ENCODE data around the gene SUPT3H. TPM values are rescaled to one million over a fixed set of nuclear protein-coding genes. Genes with fewer than 3 reads are reported as not detected.
"Not testable (repeated sequence)": the region's sequence is repeated elsewhere in the genome, so short reads cannot be mapped to it uniquely, and the experiment has no call there.

The SUPT3H gene
- total RNA-seq, 2 experiments from 2014 or later, result 10.1 to 11.6 TPM

- peaks cover 3% of the 10 kb centered on the region for H3K9me3 Mint-ChIP-seq
- peaks cover 25% of the 10 kb centered on the region for H3K4me1 Mint-ChIP-seq
- H3K4me3 Mint-ChIP-seq, result no peak overlapping the region
- no peak for DNase-seq
- no peaks in the 10 kb centered on the region for H3K27me3 Mint-ChIP-seq
- no peak for ATAC-seq (ENCODE audit: low read depth)
- H3K36me3 Mint-ChIP-seq, result peaks cover 13% of the 10 kb centered on the region
- peak overlapping the region; percentile 67 for H3K27ac Mint-ChIP-seq
- POLR2A ChIA-PET, result no interaction called here
Measured at GRCh38 chr6:45049188-45049843, 328.4 kb downstream of the SUPT3H start.

DNA sequence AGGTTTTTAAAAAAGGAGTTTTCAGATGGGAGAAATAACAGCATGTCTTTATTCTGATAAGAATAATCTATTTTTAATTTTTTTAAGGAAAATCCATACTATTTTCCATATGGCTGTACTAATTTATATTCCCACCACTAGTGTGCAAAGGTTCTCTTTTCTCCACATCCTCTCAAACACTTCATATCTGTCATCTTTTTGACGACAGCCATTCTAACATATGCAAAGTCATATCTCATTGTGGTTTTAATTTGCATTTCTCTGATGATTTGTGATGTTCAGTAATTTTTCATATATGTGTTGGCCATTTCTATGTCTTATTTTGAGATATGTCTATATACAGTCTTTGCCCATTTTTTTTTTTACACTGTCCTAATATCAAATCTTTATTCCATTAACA, 330.2 kb downstream of the SUPT3H start:
- Mint-ChIP-seq H3K4me1 (peaks cover 19% of the 10 kb centered on the region), H3K4me3 (no peak overlapping the region), H3K27ac (no peak overlapping the region), H3K36me3 (peaks cover 14% of the 10 kb centered on the region), H3K27me3 (no peaks in the 10 kb centered on the region), H3K9me3 (peaks cover 3% of the 10 kb centered on the region)
- DNase-seq (no peak), ATAC-seq (ENCODE audit: low read depth) (no peak)
- POLR2A ChIA-PET, result no interaction called here

DNA sequence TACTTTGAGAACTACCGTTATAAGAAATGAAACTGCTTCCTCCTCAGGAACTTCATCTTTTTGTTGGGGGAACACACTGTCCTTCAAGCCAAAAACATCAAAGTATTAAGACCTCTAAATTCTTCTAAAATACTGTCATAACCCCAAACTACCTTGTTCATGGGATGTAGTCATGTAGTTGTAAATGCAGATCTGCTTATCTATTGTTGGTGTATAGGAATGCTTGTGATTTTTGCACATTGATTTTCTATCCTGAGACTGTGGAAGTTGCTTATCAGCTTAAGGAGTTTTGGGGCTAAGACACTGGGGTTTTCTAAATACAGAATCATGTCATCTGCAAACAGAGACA, 332.5 kb downstream of the SUPT3H start:
- POLR2A ChIA-PET, result no interaction called here
- no peak for DNase-seq
- Mint-ChIP-seq H3K4me1 (peaks cover 16% of the 10 kb centered on the region), H3K4me3 (no peak overlapping the region), H3K27me3 (no peaks in the 10 kb centered on the region), H3K36me3 (peaks cover 12% of the 10 kb centered on the region), H3K27ac (peak overlapping the region; percentile 52), H3K9me3 (peaks cover 3% of the 10 kb centered on the region)
- no peak for ATAC-seq (ENCODE audit: low read depth)

DNA sequence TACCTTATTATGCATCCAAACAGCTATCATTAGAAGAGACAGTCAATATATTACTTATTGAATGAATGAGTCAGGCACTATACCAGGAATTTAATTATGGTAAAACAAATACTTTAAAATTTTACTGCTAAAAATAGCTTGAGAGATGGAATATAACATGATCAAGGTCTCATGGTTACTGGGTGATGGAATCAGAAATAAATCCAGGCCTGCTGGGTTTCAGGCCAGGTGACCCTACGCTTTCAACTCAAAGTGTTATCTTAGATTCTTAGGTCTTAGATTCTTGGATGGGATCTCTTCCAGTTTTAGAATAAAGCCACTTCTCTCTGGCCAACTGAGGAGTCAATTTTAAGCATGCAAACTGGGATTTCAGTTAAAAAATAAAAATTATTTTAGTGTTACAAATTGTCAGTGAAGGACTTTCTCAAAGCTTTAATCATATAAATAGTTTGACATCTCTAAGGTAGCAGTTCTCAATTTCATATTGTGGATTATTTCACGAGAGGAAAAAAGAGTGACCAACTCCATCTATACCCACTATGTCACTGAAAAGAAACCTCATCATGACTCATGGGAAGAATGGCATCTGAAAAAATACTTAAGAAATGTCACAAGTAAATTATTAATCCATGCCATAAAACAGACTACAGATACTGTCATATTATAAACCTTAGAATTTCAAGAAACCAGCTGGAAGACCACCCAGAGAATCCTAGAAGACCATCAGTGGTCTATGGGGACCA, 333.1 kb downstream of the SUPT3H start:
- POLR2A ChIA-PET, result no interaction called here
- H3K27ac Mint-ChIP-seq, result no peak overlapping the region

GRCh38 chr6:45044086-45044485, 333.6 kb downstream of the SUPT3H start:
- Mint-ChIP-seq H3K27me3 (no peaks in the 10 kb centered on the region), H3K9me3 (peaks cover 3% of the 10 kb centered on the region), H3K36me3 (peaks cover 11% of the 10 kb centered on the region), H3K4me1 (peaks cover 11% of the 10 kb centered on the region), H3K4me3 (no peak overlapping the region), H3K27ac (no peak overlapping the region)
- DNase-seq (no peak), ATAC-seq (ENCODE audit: low read depth) (no peak)
- POLR2A ChIA-PET, result no interaction called here

More for the DNA sequence above, 333.1 kb downstream of the SUPT3H start:
- DNase-seq (no peak), ATAC-seq (ENCODE audit: low read depth) (no peak)
- Mint-ChIP-seq H3K27me3 (no peaks in the 10 kb centered on the region), H3K36me3 (peaks cover 12% of the 10 kb centered on the region), H3K4me3 (no peak overlapping the region), H3K4me1 (peaks cover 16% of the 10 kb centered on the region), H3K9me3 (peaks cover 3% of the 10 kb centered on the region)

- H3K36me3 Mint-ChIP-seq; POLR2A ChIA-PET; H3K4me3 Mint-ChIP-seq; H3K4me1 Mint-ChIP-seq; DNase-seq; ATAC-seq (ENCODE audit: low read depth); H3K27ac Mint-ChIP-seq; H3K9me3 Mint-ChIP-seq; H3K27me3 Mint-ChIP-seq: not testable (repeated sequence)
Measured at GRCh38 chr6:45042673-45043072, 335.1 kb downstream of the SUPT3H start.

DNA sequence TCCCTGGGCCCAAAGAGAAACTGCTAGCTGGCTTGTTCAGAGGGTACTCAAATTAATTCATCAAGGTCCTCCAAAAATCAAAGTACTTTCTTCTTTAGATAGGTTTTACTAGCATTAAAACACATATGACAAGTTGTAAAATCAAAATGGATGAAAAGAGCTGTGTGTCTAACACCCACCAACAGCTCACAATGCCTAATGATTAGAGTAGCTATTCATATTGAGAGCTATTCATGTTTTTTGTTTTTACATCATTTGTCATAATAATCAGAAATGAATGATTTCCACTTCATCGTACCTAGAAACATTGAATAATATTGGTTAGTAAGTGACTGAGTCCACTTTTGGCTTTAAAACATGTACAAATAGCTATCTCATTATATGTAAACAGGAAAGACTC, 339.5 kb downstream of the SUPT3H start:
- H3K4me1 Mint-ChIP-seq, result no peaks in the 10 kb centered on the region
- H3K4me3 Mint-ChIP-seq, result no peak overlapping the region
- DNase-seq, result no peak
- no peaks in the 10 kb centered on the region for H3K9me3 Mint-ChIP-seq
- H3K27ac Mint-ChIP-seq, result no peak overlapping the region
- ATAC-seq (ENCODE audit: low read depth), result no peak
- peaks cover 3% of the 10 kb centered on the region for H3K36me3 Mint-ChIP-seq
- POLR2A ChIA-PET, result no interaction called here
- H3K27me3 Mint-ChIP-seq, result no peaks in the 10 kb centered on the region

DNA sequence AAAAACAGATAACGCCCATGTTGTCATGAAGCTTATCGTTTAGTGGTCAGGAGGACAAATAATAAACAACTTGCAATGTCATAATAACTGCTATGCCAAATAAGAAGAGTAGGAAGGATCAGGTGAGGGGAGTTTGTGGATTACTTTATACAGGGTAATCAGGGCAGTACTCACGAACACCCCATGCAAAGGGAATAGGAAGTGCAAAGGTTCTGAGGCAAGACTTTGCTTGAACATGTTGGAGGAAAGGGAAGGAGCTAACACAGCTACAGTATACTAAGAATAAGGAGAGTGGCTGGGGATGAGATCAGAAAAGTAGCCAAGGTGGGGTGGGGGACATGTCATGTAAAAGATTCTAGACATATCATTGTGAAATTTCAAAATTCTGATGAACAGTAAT, 341.6 kb downstream of the SUPT3H start:
- POLR2A ChIA-PET, result no interaction called here
- ATAC-seq (ENCODE audit: low read depth) (no peak), DNase-seq (no peak)
- peaks cover 4% of the 10 kb centered on the region for H3K36me3 Mint-ChIP-seq
- no peak overlapping the region for H3K27ac Mint-ChIP-seq
- no peaks in the 10 kb centered on the region for H3K9me3 Mint-ChIP-seq
- peaks cover 2% of the 10 kb centered on the region for H3K4me1 Mint-ChIP-seq
- no peak overlapping the region for H3K4me3 Mint-ChIP-seq
- no peaks in the 10 kb centered on the region for H3K27me3 Mint-ChIP-seq

GRCh38 chr6:45032426-45032825, 345.3 kb downstream of the SUPT3H start:
- H3K9me3 Mint-ChIP-seq, result peaks cover 1% of the 10 kb centered on the region
- ATAC-seq (ENCODE audit: low read depth) (no peak), DNase-seq (no peak)
- H3K27ac Mint-ChIP-seq, result no peak overlapping the region
- no peaks in the 10 kb centered on the region for H3K27me3 Mint-ChIP-seq
- POLR2A ChIA-PET, result no interaction called here
- peaks cover 9% of the 10 kb centered on the region for H3K36me3 Mint-ChIP-seq
- peaks cover 2% of the 10 kb centered on the region for H3K4me1 Mint-ChIP-seq
- H3K4me3 Mint-ChIP-seq, result no peak overlapping the region

DNA sequence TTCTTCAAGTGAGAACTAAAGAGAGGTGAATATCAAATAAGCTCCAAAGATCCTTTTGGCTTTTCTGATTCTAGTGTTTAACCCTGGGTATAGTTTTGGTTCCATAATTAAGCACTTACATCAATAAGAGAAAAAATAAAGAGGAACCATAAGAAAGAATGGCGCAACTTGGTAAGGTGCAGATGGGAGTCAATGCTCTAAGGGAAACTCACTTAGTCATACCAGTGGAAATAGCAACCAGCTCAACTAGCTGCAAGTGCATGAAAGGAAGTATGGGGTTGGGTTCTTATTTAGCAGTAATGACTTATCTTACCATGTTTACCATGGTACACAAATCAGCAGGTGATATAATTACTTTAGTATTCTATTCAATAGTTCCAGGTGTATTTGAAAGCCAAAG, 346.1 kb downstream of the SUPT3H start:
- Mint-ChIP-seq H3K27ac (no peak overlapping the region), H3K36me3 (peaks cover 12% of the 10 kb centered on the region), H3K4me1 (peaks cover 2% of the 10 kb centered on the region), H3K4me3 (no peak overlapping the region), H3K27me3 (no peaks in the 10 kb centered on the region), H3K9me3 (peaks cover 4% of the 10 kb centered on the region)
- ATAC-seq (ENCODE audit: low read depth) (no peak), DNase-seq (no peak)
- POLR2A ChIA-PET, result no interaction called here

GRCh38 chr6:45027126-45027525, 350.6 kb downstream of the SUPT3H start:
- Mint-ChIP-seq H3K9me3 (peaks cover 12% of the 10 kb centered on the region), H3K27me3 (no peaks in the 10 kb centered on the region), H3K4me1 (peaks cover 6% of the 10 kb centered on the region), H3K27ac (no peak overlapping the region), H3K4me3 (no peak overlapping the region), H3K36me3 (peaks cover 15% of the 10 kb centered on the region)
- POLR2A ChIA-PET, result no interaction called here
- ATAC-seq (ENCODE audit: low read depth), result no peak
- DNase-seq, result no peak

GRCh38 chr6:45026003-45026516, 351.7 kb downstream of the SUPT3H start:
- ATAC-seq (ENCODE audit: low read depth) (no peak), DNase-seq (no peak)
- Mint-ChIP-seq H3K36me3 (peaks cover 15% of the 10 kb centered on the region), H3K4me1 (peaks cover 17% of the 10 kb centered on the region), H3K9me3 (peaks cover 12% of the 10 kb centered on the region), H3K4me3 (no peak overlapping the region), H3K27me3 (no peaks in the 10 kb centered on the region), H3K27ac (no peak overlapping the region)
- POLR2A ChIA-PET, result interaction anchor here (0.6 kb wide), 1 partner anchor 69 kb away, joined by 3 read pairs; no protein-coding TSS in a partner anchor

DNA sequence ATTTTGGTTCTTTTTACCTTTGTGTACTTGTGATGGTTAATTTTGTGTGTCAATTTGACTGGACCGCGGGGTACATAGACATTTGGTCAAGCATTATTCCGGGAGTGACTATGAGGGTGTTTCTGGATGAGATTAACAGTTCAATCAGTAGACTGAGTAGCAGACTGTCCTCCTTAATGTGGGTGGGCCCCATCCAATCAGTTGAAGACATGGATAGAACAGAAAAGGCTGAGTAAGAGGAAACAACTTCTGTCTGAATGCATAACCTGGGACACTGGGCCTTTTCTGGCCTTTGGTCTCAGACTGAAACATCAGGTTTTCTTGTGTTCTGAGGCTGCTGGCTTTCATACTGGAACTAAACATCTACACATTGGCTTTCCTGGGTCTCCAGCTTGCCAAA, 353.1 kb downstream of the SUPT3H start:
- POLR2A ChIA-PET, result no interaction called here
- Mint-ChIP-seq H3K4me3 (no peak overlapping the region), H3K27ac (no peak overlapping the region), H3K4me1 (peaks cover 18% of the 10 kb centered on the region), H3K9me3 (peaks cover 12% of the 10 kb centered on the region), H3K36me3 (peaks cover 15% of the 10 kb centered on the region), H3K27me3 (no peaks in the 10 kb centered on the region)
- DNase-seq (no peak), ATAC-seq (ENCODE audit: low read depth) (no peak)

DNA sequence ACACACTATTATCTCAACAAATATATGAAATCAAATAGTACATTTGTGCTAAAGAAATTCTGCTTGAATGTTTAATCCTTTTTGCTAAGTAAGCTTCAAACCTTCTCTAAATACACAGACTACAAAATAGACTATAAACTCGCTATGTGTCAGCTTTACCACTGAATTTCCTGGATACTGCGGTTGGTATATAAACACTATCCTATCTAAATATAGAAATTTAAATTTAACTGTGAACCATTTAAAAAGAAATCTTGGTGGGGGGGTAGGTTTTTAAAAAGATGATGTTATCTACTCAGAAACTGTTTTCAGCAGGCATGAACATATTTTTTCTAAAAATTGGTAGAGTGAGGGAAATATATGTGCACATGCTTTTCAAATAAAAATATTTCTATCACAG, 356.1 kb downstream of the SUPT3H start:
- peaks cover 12% of the 10 kb centered on the region for H3K36me3 Mint-ChIP-seq
- no peaks in the 10 kb centered on the region for H3K27me3 Mint-ChIP-seq
- ATAC-seq (ENCODE audit: low read depth) (peak; percentile 91), DNase-seq (no peak)
- H3K9me3 Mint-ChIP-seq, result peaks cover 11% of the 10 kb centered on the region
- POLR2A ChIA-PET, result interaction anchor here (1.0 kb wide), 1 partner anchor 21 kb away, joined by 3 read pairs; no protein-coding TSS in a partner anchor
- no peak overlapping the region for H3K27ac Mint-ChIP-seq
- H3K4me3 Mint-ChIP-seq, result peak overlapping the region; percentile 4
- H3K4me1 Mint-ChIP-seq, result peaks cover 18% of the 10 kb centered on the region
